ENCODE results near the gene RBKS. TPM values are rescaled to one million over a fixed set of nuclear protein-coding genes. Genes with fewer than 3 reads are reported as not detected.

The RBKS gene
- total and polyA plus RNA-seq, 12 donors, result 0.88 to 9.1 (median 5.0) TPM

DNA sequence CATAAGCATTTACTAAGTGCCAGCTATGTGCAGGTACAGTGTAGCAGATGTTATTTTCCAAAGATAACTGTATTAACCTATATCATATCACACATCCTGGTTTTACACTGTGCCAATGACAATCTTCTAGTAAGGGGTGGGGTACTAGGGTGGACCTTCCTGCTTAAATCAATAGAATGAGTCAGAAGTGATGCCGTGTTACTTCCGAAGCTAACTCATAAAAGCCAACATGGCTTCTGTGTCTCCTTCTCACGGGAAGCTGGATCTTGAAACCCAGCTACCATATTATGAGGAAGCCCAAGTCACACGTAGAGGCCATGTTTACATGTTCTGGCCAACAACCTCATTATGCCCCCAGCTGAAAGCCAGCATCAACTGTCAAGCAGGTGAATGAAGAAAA lies 59.5 kb downstream of the RBKS start:
- intact Hi-C loops (cut with DNase I), result no loop called here
- whole genome bisulfite sequencing, 2 donors, result 83 to 91% methylated on average over 4 of the region's 4 CpGs
- ATAC-seq (no peak), DNase-seq (no peak)
- TF ChIP-seq, protein P1, sequence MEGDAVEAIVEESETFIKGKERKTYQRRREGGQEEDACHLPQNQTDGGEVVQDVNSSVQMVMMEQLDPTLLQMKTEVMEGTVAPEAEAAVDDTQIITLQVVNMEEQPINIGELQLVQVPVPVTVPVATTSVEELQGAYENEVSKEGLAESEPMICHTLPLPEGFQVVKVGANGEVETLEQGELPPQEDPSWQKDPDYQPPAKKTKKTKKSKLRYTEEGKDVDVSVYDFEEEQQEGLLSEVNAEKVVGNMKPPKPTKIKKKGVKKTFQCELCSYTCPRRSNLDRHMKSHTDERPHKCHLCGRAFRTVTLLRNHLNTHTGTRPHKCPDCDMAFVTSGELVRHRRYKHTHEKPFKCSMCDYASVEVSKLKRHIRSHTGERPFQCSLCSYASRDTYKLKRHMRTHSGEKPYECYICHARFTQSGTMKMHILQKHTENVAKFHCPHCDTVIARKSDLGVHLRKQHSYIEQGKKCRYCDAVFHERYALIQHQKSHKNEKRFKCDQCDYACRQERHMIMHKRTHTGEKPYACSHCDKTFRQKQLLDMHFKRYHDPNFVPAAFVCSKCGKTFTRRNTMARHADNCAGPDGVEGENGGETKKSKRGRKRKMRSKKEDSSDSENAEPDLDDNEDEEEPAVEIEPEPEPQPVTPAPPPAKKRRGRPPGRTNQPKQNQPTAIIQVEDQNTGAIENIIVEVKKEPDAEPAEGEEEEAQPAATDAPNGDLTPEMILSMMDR (IDR thresholded peaks at IDR 0.05), result no peak
- H3K4me3 ChIP-seq, result no peak overlapping the region
- peaks cover 0 to 17% (median 0%) of the 10 kb centered on the region in 9 donors for H3K4me1 ChIP-seq
- H3K36me3 ChIP-seq, result no peaks in the 10 kb centered on the region
- no peaks in the 10 kb centered on the region for H3K27me3 ChIP-seq
- peaks cover 0 to 4% (median 0%) of the 10 kb centered on the region in 11 donors for H3K9me3 ChIP-seq
- H3K27ac ChIP-seq, result peak overlapping the region in 1 of 10 donors; percentile 83

DNA sequence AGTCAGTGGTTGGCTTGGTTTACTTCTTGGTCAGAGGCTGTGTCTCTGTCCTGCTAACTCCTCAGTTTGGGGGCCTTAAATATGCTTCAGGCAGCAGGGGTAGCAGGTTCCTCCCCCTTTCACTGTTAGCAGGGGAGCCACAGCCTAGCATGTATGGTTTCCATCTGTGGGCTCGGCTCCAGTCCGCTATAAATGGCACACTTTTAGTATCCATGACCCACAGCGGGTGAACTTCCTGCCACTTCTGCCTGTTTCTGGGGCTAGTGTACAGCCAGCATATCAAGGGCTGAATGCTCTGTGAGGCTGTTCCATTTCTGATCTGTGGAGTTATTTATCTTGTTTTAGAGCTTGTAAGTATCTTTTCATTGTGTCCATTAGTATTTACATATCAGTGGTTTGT lies 60.4 kb downstream of the RBKS start:
- ATAC-seq, result peak in 1 of 8 donors; percentile 9
- Histone ChIP-seq H3K4me3 (no peak overlapping the region), H3K27me3 (no peaks in the 10 kb centered on the region), H3K9me3 (peaks cover 0 to 4% (median 0%) of the 10 kb centered on the region in 11 donors), H3K4me1 (peaks cover 0 to 17% (median 0%) of the 10 kb centered on the region in 9 donors), H3K27ac (no peak overlapping the region), H3K36me3 (no peaks in the 10 kb centered on the region)
- 79 to 84% methylated on average over 3 of the region's 3 CpGs for WGBS, 2 donors
- no peak for DNase-seq
- TF ChIP-seq, protein P1 (IDR thresholded peaks at IDR 0.05), result no peak
- intact Hi-C loops (cut with DNase I), result no loop called here

DNA sequence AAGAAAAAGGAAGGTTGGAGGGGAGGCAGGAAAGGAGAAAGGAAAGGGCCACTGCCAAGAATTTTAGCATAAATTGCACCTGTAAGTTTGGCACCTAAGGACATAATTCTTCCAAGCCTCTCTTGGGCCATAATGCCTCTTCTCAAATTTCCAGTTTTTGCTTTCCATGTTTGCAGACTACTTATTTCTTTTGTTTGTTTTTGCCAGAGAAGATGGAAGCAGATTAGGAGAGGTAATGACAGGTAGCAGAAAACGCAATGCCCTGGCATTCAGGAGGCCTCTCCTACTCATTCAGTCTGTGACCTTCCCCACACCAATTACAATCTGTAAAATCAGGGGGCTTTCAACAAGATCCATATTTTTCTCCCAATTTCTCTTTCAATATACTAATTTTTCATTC lies 61.9 kb downstream of the RBKS start:
- Histone ChIP-seq H3K4me3 (no peak overlapping the region), H3K9me3 (peaks cover 0 to 14% (median 5%) of the 10 kb centered on the region in 11 donors), H3K36me3 (no peaks in the 10 kb centered on the region), H3K4me1 (peaks cover 0 to 17% (median 0%) of the 10 kb centered on the region in 9 donors), H3K27ac (no peak overlapping the region), H3K27me3 (no peaks in the 10 kb centered on the region)
- ATAC-seq, result no peak
- DNase-seq, result no peak
- intact Hi-C loops (cut with DNase I), result no loop called here
- 79 to 94% methylated on average over 1 of the region's 1 CpG for WGBS, 2 donors
- TF ChIP-seq, protein P1 (IDR thresholded peaks at IDR 0.05), result no peak

DNA sequence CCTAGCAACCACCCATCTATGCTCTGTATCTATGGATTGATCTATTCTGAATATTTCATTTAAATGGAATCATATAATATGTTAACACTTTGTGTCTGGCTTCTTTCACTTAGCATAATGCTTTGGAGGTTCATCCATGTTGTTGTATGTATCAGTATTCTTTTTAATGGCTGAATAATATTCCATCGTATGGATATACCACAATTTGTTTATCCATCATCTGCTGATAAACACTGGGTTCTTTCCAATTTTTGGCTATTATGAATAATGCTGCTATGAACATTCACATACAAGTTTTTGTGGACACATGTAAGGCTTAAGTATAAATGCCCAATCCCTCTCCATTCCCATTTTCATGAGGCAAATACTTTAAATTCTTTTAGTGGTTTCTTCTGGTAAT lies 65.8 kb downstream of the RBKS start:
- intact Hi-C loops (cut with DNase I), result no loop called here
- Histone ChIP-seq H3K4me3 (no peak overlapping the region), H3K36me3 (no peaks in the 10 kb centered on the region), H3K4me1 (peaks cover 0 to 14% (median 3%) of the 10 kb centered on the region in 9 donors), H3K9me3 (peaks cover 0 to 11% (median 5%) of the 10 kb centered on the region in 11 donors), H3K27ac (no peak overlapping the region), H3K27me3 (no peaks in the 10 kb centered on the region)
- DNase-seq, result no peak
- 100% methylated on average over 1 of the region's 1 CpG for WGBS, 2 donors
- TF ChIP-seq, protein P1 (IDR thresholded peaks at IDR 0.05), result no peak
- no peak for ATAC-seq

Measured in heart right ventricle (tissue), 16 donors.